ENCODE results near the gene ETFA.

Gene ETFA

DNA sequence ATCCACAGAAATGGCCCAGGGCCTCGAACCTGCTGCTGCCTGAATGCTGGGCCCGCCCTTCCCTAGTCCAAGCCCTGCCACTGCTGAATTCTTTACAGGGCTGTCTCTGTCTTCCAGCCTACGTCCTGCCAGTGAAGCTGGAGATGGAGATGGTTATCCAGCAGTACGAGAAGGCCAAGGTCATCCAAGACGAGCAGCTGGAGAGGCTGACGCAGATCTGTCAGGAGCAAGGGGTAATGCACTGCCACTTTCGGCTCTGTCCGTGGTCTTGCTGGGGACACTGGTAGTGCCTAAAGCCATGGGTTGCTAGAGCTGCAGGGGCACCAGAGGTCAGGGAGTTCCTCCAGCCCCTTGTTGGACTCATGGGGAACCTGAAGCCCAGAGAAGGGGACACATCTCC is 135.8 kb downstream of the ETFA start:
- no peak for DNase-seq (ENCODE audit: low read depth, low spot score)

GRCh38 chr15:76174654-76175053 is 136.6 kb downstream of the ETFA start:
- DNase-seq (ENCODE audit: low read depth, low spot score): no peak

- no peak for DNase-seq (ENCODE audit: low read depth, low spot score)
Observed at GRCh38 chr15:76173317-76173834, 137.9 kb downstream of the ETFA start.

GRCh38 chr15:76172782-76173181 is 138.5 kb downstream of the ETFA start:
- no peak for DNase-seq (ENCODE audit: low read depth, low spot score)

DNA sequence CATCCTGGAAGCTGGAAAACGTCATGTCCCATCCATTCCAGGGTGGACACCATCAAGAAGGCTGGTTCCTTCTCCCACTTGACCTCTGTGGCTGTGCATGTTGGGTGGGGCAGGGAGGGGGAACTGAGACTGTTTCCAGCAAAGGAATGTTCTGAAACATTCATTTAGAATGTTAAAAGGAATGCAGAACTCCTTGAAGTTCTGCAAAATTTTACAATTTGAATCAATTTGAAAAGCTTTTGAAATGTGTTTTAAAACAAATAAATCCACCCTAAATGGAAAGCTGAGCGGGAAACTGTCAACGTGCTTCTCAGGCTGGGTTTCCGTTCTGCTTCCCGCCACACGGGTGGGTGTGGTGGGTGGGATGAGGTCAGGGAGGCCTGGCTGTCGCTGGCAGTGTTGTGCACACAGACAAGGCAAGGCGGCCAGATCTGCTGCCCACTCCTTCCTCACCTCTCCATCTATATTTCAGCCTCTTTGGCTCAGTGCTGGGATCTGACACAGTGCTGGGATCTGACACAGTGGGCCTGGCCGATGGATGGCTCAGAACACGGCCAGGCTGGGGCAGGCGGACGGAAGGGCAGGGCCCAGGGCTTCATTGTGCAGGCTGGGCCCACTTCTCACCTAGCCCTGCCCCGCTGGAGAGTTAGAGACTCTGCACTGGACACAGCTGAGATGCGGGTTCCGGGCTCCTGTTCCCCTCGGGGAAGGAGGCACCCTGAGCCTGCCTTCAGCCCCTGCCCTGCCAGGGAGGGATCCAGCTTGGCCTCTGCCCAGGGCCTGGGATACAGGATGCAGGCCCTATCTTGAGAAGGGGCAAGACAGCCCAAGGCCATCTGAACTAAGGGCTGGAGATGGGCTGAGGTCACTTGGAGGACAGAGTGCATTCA is 141.1 kb downstream of the ETFA start:
- no peak for DNase-seq (ENCODE audit: low read depth, low spot score)

DNA sequence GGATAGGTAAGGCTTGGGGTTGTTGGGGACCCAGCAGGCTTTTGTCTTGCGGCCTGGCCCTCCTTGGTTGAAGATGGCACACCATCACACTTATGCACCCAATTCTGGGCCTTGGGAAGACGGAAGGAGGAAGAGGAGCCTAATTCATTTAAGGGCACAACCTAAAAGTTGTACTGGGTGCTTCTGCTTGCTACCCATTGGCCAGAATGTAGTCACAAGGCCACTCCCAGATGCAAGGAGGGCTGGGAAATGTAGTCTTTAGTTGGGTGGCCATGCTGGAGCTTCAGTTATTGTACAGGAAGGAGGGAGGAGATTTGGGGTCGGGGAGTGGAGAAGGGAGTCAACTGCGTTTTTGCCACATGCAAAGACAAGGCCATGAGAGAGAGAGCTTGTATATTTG is 142.3 kb downstream of the ETFA start:
- DNase-seq (ENCODE audit: low read depth, low spot score): no peak

DNA sequence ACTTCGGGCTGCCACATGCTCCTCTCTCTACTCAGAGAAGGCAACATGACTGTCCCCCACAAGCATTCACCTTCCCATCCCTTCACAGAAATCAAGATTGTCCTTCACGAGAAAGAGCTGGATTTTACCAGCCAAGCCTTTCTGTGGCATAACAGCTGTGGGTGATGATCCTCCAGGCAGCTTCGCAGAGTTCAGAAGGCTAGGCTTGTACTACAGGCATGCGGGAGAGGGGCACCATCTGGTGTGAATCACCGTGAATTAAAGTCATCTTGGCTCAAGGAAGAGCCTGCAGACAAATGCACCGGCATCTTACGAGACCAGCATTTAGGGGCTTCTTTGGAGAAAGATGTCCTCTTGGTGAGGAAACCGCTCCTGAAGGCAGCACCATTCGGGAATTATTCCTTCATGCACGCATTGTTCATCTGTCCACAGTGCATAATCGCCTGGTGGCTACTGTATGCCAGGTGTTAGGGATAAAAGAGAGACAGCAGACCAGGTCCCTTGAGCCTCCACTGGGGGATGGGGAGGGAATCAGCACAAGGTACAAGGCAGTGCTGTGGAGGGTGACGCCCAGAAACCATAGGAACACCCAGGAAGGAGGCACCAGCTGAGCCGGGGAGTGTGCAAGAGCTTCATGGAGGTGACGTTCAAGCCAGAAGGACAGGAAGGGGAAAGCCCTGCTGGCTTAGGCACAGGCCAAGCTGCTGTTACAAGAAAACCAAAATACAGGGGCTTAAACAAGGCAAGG is 142.9 kb downstream of the ETFA start:
- DNase-seq (ENCODE audit: low read depth, low spot score): no peak

DNA sequence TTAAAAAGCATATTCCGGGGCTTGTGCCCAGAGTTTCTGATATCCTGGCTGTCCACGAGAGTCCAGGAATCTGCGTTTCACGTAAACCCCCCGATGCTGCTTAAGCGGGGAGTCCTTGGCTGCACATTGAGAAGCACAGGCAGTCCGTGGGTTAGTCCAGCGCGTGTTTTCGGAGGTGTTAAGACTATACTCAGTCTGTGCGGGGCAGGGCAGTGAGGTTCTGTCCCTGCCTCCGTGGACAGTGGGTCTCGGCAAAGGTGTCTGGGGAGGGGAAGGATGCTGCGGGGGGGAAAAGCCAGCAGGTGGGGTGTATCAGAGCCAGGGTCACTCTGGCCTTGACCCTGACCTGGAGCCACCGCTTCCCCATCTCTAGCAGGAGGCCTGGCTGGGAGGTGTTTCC is 145.3 kb downstream of the ETFA start:
- DNase-seq (ENCODE audit: low read depth, low spot score): no peak
